C4-2B (cell line): ENCODE results near the gene RAD18.

ENCODE experiments used
- H3K27ac ChIP-seq: fragments of 450-650 bp; 2 replicates; pipeline ENCODE4 v1.5.1; 2017
- ZFX ChIP-seq: fragments of 450-650 bp; IDR thresholded peaks from 2 replicates; pipeline ENCODE4 v1.6.1; 2017
- TF ChIP-seq, protein P1 (sequence below): fragments of 450-650 bp; conservative IDR thresholded peaks from 2 replicates; pipeline ENCODE4 v1.5.1; 2017; ENCODE audit warnings: mild to moderate bottlenecking

Gene RAD18

DNA sequence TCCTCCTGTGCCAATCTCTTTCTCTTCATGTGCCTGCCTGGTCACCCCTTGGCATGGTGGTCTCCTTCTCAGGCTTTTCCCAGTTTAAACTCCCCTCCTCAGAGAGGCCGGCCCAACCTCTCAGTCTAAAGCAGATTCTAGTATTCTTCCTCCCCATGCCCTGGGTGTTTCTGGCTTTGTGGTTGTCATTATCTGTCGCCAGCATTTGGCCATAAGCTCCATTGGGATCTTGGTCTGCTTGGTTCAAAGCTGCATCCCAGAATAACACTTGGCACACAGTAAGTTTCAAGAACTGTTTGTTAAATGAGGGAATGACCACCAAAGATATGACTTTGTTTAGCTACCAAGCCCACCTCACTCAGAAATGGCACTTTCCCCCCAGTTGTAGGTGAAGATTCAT is 11.2 kb upstream of the RAD18 start:
- no peak overlapping the region for H3K27ac ChIP-seq
- TF ChIP-seq ZFX, result no peak
- TF ChIP-seq, protein P1, sequence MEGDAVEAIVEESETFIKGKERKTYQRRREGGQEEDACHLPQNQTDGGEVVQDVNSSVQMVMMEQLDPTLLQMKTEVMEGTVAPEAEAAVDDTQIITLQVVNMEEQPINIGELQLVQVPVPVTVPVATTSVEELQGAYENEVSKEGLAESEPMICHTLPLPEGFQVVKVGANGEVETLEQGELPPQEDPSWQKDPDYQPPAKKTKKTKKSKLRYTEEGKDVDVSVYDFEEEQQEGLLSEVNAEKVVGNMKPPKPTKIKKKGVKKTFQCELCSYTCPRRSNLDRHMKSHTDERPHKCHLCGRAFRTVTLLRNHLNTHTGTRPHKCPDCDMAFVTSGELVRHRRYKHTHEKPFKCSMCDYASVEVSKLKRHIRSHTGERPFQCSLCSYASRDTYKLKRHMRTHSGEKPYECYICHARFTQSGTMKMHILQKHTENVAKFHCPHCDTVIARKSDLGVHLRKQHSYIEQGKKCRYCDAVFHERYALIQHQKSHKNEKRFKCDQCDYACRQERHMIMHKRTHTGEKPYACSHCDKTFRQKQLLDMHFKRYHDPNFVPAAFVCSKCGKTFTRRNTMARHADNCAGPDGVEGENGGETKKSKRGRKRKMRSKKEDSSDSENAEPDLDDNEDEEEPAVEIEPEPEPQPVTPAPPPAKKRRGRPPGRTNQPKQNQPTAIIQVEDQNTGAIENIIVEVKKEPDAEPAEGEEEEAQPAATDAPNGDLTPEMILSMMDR, result no peak

DNA sequence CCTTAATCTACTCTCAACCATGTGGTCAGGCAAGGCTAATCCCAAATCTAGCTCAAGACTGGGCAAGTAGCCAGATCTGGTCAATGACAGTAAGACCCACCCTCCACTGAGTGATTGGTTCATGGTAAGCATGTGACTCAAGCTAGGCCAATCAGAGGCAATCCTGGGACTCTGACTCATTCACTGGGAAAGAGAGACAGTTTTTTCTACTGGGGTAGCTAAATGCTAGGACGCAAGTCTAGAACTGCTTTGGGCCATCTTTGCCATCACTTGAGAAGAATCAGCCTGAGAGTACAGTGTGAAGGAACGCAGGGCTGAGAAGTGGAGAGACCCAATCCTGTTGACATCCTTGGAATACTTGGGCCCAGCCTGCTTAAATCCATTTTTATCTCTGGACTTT is 9.4 kb upstream of the RAD18 start:
- H3K27ac ChIP-seq, result no peak overlapping the region
- no peak for TF ChIP-seq ZFX
- TF ChIP-seq, protein P1, result no peak

DNA sequence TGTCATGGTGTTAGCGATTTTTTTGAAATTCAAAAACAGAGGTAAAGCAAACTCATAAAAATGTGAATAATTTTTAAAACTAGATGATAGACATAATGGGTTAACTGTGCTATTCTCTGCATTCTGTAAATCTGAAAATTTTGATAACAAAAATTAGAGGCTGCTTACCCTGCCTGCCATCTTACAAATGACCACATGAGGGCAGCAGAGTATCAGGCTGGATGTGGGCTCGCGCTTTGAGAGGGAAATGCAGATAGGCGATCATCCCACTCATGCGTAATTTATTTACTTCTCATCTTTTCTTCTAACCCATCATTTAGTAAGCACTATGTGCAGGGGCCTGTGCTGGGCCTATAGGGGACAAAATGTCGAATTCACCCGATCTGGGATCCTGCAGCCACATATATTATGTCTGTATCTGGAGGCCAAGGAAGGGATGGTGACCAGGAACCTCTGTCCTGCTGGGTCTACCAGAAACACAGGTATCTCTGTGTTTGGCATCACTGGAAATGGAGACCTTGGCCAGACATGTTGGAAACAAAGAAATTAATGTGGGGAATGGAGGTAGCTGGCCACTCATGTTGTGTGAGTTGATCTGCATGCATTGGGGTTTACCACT is 7.8 kb upstream of the RAD18 start:
- no peak overlapping the region for H3K27ac ChIP-seq
- no peak for TF ChIP-seq ZFX
- TF ChIP-seq, protein P1, result peak; percentile 95

DNA sequence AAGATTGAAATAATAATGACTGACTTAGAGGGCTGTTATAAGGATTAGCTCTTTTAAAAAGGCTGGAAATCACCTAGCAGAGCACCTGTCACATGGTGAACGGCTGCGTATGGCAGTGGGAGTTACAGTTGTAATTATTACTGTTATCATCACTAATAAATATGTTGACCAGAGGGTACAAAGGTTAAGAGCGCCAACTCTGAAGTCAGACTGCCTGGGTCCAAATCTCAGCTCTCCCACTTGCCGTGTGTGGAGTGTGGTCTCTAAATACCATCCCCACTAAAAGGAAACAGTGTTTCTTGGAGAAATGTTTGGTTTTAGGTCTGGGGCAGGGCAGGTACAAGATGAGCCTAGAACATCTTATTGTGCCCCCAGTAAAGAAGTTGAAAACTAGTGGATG is 6.0 kb upstream of the RAD18 start:
- H3K27ac ChIP-seq, result no peak overlapping the region
- TF ChIP-seq, protein P1, result no peak
- TF ChIP-seq ZFX, result no peak

DNA sequence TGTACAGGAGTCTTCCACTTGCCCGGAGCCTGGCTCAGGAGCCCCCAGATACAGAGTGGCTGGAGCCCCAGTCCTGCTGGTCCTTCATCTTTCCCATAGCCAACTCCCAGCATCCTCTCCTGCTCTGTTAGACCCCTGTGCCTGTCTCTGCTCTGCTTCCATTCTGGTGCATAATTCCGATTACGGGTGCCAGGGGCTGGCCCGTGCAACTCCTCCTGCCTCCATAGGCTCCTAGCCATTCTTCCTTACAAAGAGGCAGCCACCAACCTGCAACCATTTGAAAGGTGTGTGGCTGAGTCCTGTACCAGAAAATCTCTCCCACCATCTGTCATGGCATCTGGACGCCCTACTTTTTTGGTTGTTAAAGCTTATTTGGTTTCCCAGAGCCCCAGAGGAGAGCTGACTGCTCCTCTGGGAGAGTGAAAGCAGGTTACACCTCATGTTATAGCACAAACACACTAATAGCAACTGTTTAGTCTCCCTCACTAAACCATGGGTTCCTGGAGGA is 5.2 kb upstream of the RAD18 start:
- no peak overlapping the region for H3K27ac ChIP-seq
- TF ChIP-seq ZFX, result no peak
- TF ChIP-seq, protein P1, result no peak

DNA sequence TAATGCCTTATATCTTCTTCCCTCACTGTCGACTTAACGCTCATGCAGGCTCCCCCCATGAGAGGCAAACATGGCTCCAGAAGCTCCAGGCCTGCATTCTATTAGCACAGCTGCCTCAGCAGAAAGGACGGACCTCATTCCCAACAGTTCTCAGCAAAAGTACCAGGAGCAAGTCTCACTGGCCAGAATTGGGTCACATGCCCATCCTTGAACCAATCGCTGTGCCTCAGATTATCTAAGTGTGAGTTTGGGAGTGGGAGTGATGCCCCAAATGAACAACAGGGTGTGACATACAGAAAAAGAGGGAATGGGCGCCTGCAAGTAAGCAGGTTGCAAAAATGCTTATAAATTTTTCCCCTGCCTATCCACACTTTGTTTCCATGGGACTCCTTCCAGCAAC is 4.3 kb upstream of the RAD18 start:
- H3K27ac ChIP-seq, result no peak overlapping the region

DNA sequence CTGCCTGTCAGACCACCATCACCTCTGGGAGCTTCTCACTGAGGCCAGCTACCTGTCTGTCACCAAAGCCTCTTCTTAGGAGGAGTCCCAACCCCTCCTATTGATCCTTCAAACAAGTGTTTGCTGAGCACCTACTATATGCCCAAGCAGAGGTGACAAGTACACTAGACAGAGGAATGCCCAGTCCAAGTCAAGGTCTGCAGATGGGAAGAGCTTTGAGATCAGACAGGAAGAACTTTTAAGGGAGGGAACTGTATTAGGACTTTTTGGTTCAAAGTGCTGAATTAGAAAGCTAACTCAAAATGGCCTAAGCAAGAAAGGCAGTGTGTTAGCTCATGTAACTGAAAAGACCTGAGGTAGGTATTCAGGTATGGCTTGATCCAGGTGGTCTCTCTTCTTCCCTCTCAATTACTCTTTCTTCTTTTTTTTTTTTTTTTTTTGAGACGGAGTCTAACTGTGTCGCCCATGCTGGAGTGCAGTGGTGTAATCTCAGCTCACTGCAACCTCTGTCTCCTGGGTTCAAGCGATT is 3.6 kb upstream of the RAD18 start:
- no peak overlapping the region for H3K27ac ChIP-seq
- TF ChIP-seq, protein P1, result no peak
- no peak for TF ChIP-seq ZFX

More for the DNA sequence above, 4.3 kb upstream of the RAD18 start:
- TF ChIP-seq, protein P1, result no peak
- TF ChIP-seq ZFX, result no peak
